ENCODE data around the gene COL4A2.

COL4A2 gene

GRCh38 chr13:110539894-110540293 lies 232.8 kb downstream of the COL4A2 start:
- Mint-ChIP-seq H3K27ac (no peak overlapping the region), H3K4me3 (no peak overlapping the region), H3K27me3 (no peaks in the 10 kb centered on the region), H3K4me1 (peaks cover 27% of the 10 kb centered on the region), H3K9me3 (peaks cover 2% of the 10 kb centered on the region), H3K36me3 (peaks cover 13% of the 10 kb centered on the region)
- no peak for ATAC-seq

DNA sequence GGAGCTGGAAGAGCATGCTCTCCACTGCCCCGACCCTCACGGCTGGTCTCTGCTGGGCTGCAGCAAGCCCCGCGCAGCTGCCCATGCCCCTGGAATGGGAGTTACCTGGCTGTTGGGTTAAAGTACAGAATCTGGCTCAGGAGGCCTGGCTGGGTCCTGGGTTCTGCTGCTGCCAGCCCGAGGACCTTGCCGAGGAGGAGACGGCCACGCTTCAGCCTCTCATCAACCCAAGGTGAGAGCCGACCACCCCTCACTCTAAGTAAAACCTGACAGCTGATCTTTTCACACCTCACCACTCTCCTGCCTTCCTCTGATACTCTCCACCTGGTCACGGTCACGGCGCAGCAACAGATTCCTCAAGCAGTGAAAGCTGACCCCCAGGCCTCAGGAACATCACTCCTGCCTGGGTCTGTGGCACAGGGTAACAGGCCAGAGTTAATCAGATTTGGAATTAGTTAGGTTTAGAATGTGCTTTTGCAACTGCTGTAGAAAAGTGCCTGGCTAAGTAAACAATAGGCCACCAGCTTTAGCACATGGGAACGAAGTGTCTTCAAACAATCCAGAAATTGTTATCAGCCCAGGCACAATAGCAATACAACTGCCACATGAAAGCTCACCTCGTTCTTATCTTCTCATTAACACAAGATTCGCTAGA lies 233.9 kb downstream of the COL4A2 start:
- no peak overlapping the region for H3K27ac Mint-ChIP-seq
- H3K4me1 Mint-ChIP-seq: peaks cover 27% of the 10 kb centered on the region
- ATAC-seq: no peak
- peaks cover 3% of the 10 kb centered on the region for H3K9me3 Mint-ChIP-seq
- no peaks in the 10 kb centered on the region for H3K27me3 Mint-ChIP-seq
- peaks cover 23% of the 10 kb centered on the region for H3K36me3 Mint-ChIP-seq
- H3K4me3 Mint-ChIP-seq: no peak overlapping the region

GRCh38 chr13:110541526-110541920 lies 234.4 kb downstream of the COL4A2 start:
- Mint-ChIP-seq H3K4me3 (no peak overlapping the region), H3K36me3 (peaks cover 26% of the 10 kb centered on the region)

DNA sequence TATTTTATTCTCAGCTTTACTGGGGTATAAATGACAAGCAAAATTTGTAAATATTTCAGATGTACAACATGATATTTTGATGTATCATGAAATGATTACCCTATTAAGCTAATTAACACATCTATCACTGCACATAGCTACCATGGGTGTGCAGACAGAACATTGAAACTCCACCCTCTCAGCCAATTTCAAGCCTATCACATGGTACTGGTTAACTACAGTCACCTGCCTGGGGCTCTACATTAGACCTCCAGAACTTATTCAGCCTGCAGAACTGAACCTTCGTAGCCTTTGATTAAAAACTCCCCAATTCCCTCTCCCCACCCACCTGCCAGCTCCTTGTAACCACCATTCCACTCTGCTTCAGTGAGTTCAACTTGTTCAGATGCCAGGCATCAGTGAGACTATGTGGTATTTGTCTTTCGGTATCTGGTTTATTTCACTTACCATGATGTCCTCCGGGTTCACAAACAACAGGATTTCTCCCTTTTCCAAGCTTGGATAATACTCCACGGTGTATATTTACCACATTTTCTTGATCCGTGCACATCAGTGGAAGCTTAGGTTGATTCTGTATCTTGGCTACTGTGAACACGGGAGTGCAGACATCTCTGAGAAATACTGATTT lies 235.2 kb downstream of the COL4A2 start:
- Mint-ChIP-seq H3K9me3 (peaks cover 3% of the 10 kb centered on the region), H3K27ac (no peak overlapping the region), H3K4me3 (no peak overlapping the region), H3K4me1 (peaks cover 17% of the 10 kb centered on the region), H3K36me3 (peaks cover 33% of the 10 kb centered on the region), H3K27me3 (no peaks in the 10 kb centered on the region)
- no peak for ATAC-seq

More at GRCh38 chr13:110541526-110541920, 234.4 kb downstream of the COL4A2 start:
- Mint-ChIP-seq H3K4me1 (peaks cover 22% of the 10 kb centered on the region), H3K27ac (no peak overlapping the region), H3K27me3 (no peaks in the 10 kb centered on the region), H3K9me3 (peaks cover 3% of the 10 kb centered on the region)
- ATAC-seq: no peak

DNA sequence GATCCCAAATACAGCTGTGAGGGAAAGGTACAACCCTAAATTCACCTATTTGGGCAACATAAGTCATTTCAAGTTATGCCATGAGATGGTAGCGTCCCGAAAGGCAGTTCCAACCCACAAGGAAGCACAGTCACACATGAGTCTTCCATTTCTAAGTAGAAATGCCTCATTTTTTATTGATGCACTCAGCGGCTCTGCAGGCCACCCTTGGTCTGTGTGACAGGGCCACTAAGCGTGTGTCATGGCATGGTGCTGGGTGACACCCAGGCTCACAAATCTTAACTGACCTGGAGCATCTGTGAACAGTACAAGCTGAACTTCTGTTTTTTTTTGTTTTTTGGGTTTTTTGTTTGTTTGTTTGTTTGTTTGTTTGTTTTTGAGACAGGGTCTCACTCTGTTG lies 239.3 kb downstream of the COL4A2 start:
- H3K36me3 Mint-ChIP-seq: peaks cover 40% of the 10 kb centered on the region
- no peak for ATAC-seq
- no peak overlapping the region for H3K4me3 Mint-ChIP-seq
- no peak overlapping the region for H3K27ac Mint-ChIP-seq
- H3K9me3 Mint-ChIP-seq: peaks cover 3% of the 10 kb centered on the region
- H3K27me3 Mint-ChIP-seq: no peaks in the 10 kb centered on the region
- H3K4me1 Mint-ChIP-seq: peaks cover 5% of the 10 kb centered on the region

DNA sequence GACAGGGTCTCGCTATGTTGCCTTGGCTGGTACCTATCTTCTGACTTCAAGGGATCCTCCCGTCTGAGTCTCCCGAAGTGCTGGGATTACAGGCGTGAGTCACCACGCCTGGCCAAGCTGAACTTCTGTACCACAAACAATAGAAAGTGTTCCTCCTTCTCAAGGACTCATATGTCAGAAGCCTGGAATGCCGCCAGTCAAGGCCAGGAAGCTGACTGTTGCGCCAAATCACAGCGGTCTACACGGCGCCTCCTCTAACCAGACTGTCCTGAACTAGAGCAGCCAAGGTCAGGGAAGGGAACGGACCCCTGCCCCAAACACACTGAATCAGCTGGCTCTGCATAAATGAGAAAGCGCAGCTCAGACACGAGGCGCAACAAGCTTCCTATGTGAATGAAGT lies 239.8 kb downstream of the COL4A2 start:
- Mint-ChIP-seq H3K27ac (no peak overlapping the region), H3K9me3 (peaks cover 3% of the 10 kb centered on the region), H3K4me1 (peaks cover 7% of the 10 kb centered on the region), H3K36me3 (peaks cover 43% of the 10 kb centered on the region), H3K27me3 (no peaks in the 10 kb centered on the region), H3K4me3 (no peak overlapping the region)
- ATAC-seq: no peak

DNA sequence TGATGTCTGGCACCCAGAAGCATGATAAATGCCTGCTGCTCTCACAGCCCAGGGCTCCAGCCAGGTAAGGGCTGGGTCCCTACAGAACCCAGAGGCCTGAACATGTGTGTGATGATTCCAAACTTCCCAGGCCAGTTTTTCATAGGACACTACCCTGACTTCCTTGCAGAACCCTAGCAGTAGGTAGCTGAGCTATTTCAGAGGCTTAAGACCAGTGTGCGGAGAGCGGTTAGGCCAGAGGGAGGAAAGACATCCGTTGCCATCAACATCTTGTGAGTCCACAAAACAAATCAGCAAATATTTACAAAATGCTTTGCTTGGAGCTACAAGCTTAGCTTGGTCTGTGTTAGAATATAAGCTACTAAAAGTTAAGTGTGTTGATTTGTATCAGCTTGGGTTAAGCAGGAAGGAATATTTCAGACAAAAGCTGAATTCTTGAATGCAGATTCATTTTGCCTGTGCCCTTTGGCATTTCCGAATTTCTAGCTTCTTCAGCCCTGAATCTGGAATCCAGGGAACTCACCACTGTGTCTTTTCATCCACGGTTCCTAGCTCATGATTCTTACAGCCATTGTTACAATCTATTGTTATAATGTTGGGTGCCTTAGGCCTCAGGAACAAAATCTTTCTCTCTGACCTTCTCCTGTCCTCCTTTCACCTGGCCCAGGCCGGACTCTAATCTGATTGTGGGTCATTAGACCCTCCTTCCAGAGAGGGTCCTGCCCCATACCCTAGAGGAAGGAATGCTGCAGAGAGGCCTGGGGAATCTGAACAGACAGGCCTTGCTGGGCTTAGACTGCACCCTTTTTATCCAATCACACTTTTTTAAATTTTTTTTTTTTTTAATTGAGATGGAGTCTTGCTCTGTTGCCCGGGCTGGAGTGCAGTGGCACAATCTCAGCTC lies 242.1 kb downstream of the COL4A2 start:
- H3K9me3 Mint-ChIP-seq: peaks cover 3% of the 10 kb centered on the region
- peaks cover 37% of the 10 kb centered on the region for H3K36me3 Mint-ChIP-seq
- no peak overlapping the region for H3K4me3 Mint-ChIP-seq
- ATAC-seq: no peak
- no peak overlapping the region for H3K27ac Mint-ChIP-seq
- H3K4me1 Mint-ChIP-seq: peaks cover 7% of the 10 kb centered on the region
- no peaks in the 10 kb centered on the region for H3K27me3 Mint-ChIP-seq

GRCh38 chr13:110549795-110550160 lies 242.7 kb downstream of the COL4A2 start:
- H3K4me3 Mint-ChIP-seq: no peak overlapping the region
- H3K4me1 Mint-ChIP-seq: peaks cover 7% of the 10 kb centered on the region
- H3K36me3 Mint-ChIP-seq: peaks cover 31% of the 10 kb centered on the region
- H3K9me3 Mint-ChIP-seq: peaks cover 2% of the 10 kb centered on the region
- H3K27me3 Mint-ChIP-seq: no peaks in the 10 kb centered on the region
- H3K27ac Mint-ChIP-seq: no peak overlapping the region
- ATAC-seq: no peak

- Mint-ChIP-seq H3K9me3 (no peaks in the 10 kb centered on the region), H3K4me3 (no peak overlapping the region), H3K4me1 (peaks cover 18% of the 10 kb centered on the region), H3K36me3 (peaks cover 27% of the 10 kb centered on the region), H3K27me3 (no peaks in the 10 kb centered on the region), H3K27ac (no peak overlapping the region)
- ATAC-seq: no peak
These were observed 244.2 kb downstream of the COL4A2 start for GRCh38 chr13:110551284-110551683.

DNA sequence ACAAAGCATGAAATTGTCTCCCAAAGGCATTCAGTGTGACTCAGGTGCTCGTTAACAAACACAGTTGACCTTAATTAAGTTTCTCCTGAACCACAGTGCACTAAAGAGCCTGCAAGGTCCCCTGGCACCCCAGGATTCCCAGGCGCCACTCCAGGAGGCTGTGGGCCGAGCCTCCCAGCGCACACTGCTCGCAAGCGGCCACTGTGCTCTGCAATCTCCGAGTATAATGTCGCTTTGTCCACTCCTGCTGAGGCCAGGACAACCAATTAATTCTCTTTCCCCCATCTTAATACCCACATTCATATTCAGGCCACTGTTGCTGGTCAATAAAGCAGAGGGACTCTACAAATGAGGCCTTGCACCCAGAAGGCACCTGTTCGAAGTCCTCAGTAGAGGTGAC lies 245.7 kb downstream of the COL4A2 start:
- Mint-ChIP-seq H3K4me1 (peaks cover 27% of the 10 kb centered on the region), H3K27ac (no peak overlapping the region), H3K9me3 (peaks cover 7% of the 10 kb centered on the region), H3K4me3 (no peak overlapping the region), H3K27me3 (no peaks in the 10 kb centered on the region), H3K36me3 (peaks cover 25% of the 10 kb centered on the region)
- no peak for ATAC-seq

DNA sequence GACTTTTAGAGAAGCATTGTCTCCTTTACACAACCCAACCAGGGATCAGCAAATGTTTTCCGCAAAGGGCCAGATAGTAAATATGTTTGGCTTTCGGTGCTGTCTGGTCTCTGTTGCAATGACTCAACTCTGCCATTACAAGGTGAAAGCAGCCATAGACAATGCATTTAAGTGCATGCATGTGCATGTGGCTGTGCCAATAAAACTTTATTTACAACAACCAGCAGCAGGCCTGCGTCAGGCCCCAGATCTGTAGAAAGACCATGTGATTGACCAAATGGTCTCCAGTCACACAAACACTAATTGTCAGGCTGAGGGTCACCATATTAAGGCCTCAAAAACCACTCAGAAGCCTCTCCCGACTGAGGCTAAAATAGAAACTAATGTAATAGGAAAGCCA lies 246.3 kb downstream of the COL4A2 start:
- no peak overlapping the region for H3K27ac Mint-ChIP-seq
- H3K4me1 Mint-ChIP-seq: peaks cover 27% of the 10 kb centered on the region
- ATAC-seq: no peak
- no peaks in the 10 kb centered on the region for H3K27me3 Mint-ChIP-seq
- peaks cover 7% of the 10 kb centered on the region for H3K9me3 Mint-ChIP-seq
- peaks cover 25% of the 10 kb centered on the region for H3K36me3 Mint-ChIP-seq
- H3K4me3 Mint-ChIP-seq: no peak overlapping the region

GRCh38 chr13:110554227-110554836 lies 247.2 kb downstream of the COL4A2 start:
- Mint-ChIP-seq H3K27ac (no peak overlapping the region), H3K9me3 (peaks cover 7% of the 10 kb centered on the region), H3K4me3 (no peak overlapping the region), H3K36me3 (peaks cover 32% of the 10 kb centered on the region), H3K27me3 (no peaks in the 10 kb centered on the region), H3K4me1 (peaks cover 27% of the 10 kb centered on the region)
- no peak for ATAC-seq

DNA sequence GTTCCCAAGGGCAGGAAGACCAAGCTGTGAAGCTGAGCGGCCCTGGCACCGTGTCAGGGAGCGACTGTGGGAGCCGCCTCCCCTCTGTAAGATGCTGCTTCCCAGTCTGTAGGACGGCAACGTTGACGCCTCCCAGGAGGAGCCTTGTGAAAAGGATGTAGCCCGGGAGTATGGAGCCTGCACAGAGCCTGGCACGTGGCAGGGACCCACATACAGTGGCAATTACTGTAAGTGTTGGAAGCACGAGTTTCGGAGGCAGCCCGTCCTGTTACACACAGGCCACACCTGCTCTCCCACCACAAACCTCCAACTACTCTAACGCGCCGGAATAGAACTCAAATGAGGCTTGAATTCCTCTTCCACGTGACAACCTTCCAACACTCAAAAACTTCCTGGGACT lies 247.9 kb downstream of the COL4A2 start:
- Mint-ChIP-seq H3K4me3 (no peak overlapping the region), H3K4me1 (peaks cover 30% of the 10 kb centered on the region), H3K9me3 (peaks cover 7% of the 10 kb centered on the region), H3K27me3 (no peaks in the 10 kb centered on the region), H3K36me3 (peaks cover 33% of the 10 kb centered on the region), H3K27ac (no peak overlapping the region)
- ATAC-seq: no peak

GRCh38 chr13:110555601-110556223 lies 248.6 kb downstream of the COL4A2 start:
- peak overlapping the region; percentile 34 for H3K27ac Mint-ChIP-seq
- ATAC-seq: peak; percentile 78
- H3K9me3 Mint-ChIP-seq: peaks cover 7% of the 10 kb centered on the region
- no peak overlapping the region for H3K4me3 Mint-ChIP-seq
- peaks cover 33% of the 10 kb centered on the region for H3K36me3 Mint-ChIP-seq
- H3K4me1 Mint-ChIP-seq: peaks cover 37% of the 10 kb centered on the region
- no peaks in the 10 kb centered on the region for H3K27me3 Mint-ChIP-seq

DNA sequence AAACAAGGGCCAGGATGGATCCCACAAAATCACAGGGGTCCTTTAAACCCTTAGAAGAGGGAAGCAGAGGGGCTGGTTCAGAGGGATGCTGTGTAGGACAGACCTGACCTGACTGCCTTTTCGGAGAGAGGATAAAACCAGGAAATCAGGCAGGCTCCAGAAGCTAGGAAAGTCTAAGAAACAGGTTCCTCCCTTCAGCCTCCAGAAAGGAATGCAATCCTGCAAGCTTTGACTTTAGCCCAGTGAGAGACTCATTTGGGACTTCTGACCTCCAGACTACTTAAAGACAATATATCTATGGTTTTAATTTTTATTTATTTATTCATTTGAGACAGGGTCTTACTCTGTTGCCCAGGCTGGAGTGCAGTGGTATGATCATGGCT lies 249.1 kb downstream of the COL4A2 start:
- Mint-ChIP-seq H3K27me3 (no peaks in the 10 kb centered on the region), H3K4me1 (peaks cover 39% of the 10 kb centered on the region), H3K4me3 (no peak overlapping the region), H3K27ac (peak overlapping the region; percentile 34), H3K9me3 (peaks cover 7% of the 10 kb centered on the region), H3K36me3 (peaks cover 30% of the 10 kb centered on the region)
- no peak for ATAC-seq

Measured in stimulated activated memory B cell treated with anti-CD40 and anti-IgM and Interleukin-4, amounts not matched to agents 10 μg/mL and 1 μg/mL and 100 μg/mL, for 72 hours (primary cell).